K562 (cell line): Measurements from ENCODE around the gene CRYAA. TPM values are rescaled to one million over a fixed set of nuclear protein-coding genes. Genes with fewer than 3 reads are reported as not detected.

ENCODE experiments used
- ATAC-seq: fragments of 200-7000 bp; cut with Tn5 transposase; 3 replicates; pipeline ENCODE4 v1.9.1; 2020; ENCODE audit warnings: moderate library complexity
- BruUV-seq: library from RNA; stranded (reverse); fragments of 400-500 nt; replicated peaks from 2 replicates; lab custom pipeline; 2021; lab: Mats Ljungman, UMichigan
- CTCF ChIA-PET: fragments of 300-600 bp; formaldehyde crosslinking; extraction: SDS; loops from one replicate; lab custom pipeline; 2021; ENCODE audit warnings: low intra/inter-chr PET ratio; lab: Yijun Ruan, JAX
- POLR2A ChIA-PET: fragments of 300-600, 350-650 bp; sonication (Branson Sonifier 250); formaldehyde crosslinking; extraction: SDS; loops from one replicate; lab custom pipeline; 2021; ENCODE audit warnings: antibody characterized with exemption, inconsistent platforms; lab: Yijun Ruan, JAX
- DNase-seq, 4 experiments: peaks; one replicate each; pipeline versions ENCODE4 v3.0.0 to v3.0.0-alpha.2; 2011 to 2018; ENCODE audit warnings: low spot score in 3 of 4, mixed read lengths in 3 of 4; ENCODE audit errors: extremely low read depth in 1 of 4
- FAIRE-seq: peaks from 2 replicates; lab custom pipeline; 2011; peaks lifted over from hg19 to GRCh38; lab: Jason Lieb, UNC
- H2AFZ ChIP-seq: 2 replicates; pipeline ENCODE4 v1.6.0; 2011; ENCODE audit warnings: low read depth, low read length, control low read depth, inconsistent platforms
- H3K27ac ChIP-seq: fragments of 200-600 bp; 3 replicates; pipeline ENCODE4 v1.8.0; 2011; ENCODE audit warnings: low read depth, mild to moderate bottlenecking, control low read depth, inconsistent platforms, low read length, moderate library complexity, mixed read lengths; ENCODE audit errors: extremely low read depth
- H3K27me3 ChIP-seq, 2 experiments: fragments of 300-600 bp in 1 of 2; 2 replicates in 1 of 2; 3 replicates in 1 of 2; pipeline versions ENCODE4 v1.6.0 to v1.8.0; 2011; ENCODE audit warnings: inconsistent platforms in 2 of 2, low read length in 2 of 2, mild to moderate bottlenecking in 1 of 2, mixed read lengths in 1 of 2, moderate library complexity in 1 of 2; ENCODE audit not compliant: control insufficient read depth in 2 of 2, insufficient read depth in 2 of 2
- H3K36me3 ChIP-seq: fragments of 300-600 bp; 3 replicates; pipeline ENCODE4 v1.8.0; 2011; ENCODE audit warnings: mild to moderate bottlenecking, low read length, inconsistent platforms; ENCODE audit not compliant: control insufficient read depth, insufficient read depth
- H3K4me1 ChIP-seq, 2 experiments: fragments of 200-600 bp in 1 of 2; replicated peaks in 1 of 2; 2 replicates in 1 of 2; 3 replicates in 1 of 2; pipeline versions ENCODE4 v1.5.1 to v1.8.0; 2011; ENCODE audit warnings: inconsistent platforms in 2 of 2, low read length in 2 of 2, mild to moderate bottlenecking in 1 of 2, mixed read lengths in 1 of 2, moderate library complexity in 1 of 2; ENCODE audit not compliant: control insufficient read depth in 2 of 2, insufficient read depth in 2 of 2
- H3K4me2 ChIP-seq: 2 replicates; pipeline ENCODE4 v1.6.1; 2011; ENCODE audit warnings: low read length, control low read depth, inconsistent platforms, mixed read lengths; ENCODE audit not compliant: insufficient read depth
- H3K4me3 ChIP-seq: fragments of 200-600 bp; sonication (generic), shearing (Covaris generic); 2 replicates; pipeline ENCODE4 v1.5.1; 2016; ENCODE audit warnings: control low read depth, inconsistent platforms
- H3K79me2 ChIP-seq: fragments of 200-600 bp; 3 replicates; pipeline ENCODE4 v1.8.0; 2011; ENCODE audit warnings: low read length, inconsistent platforms; ENCODE audit not compliant: control insufficient read depth, insufficient read depth
- H3K9ac ChIP-seq, 2 experiments: 2 replicates each; pipeline versions ENCODE4 v1.6.0 to v1.6.1; 2011; ENCODE audit warnings: low read depth in 2 of 2, low read length in 2 of 2, control low read depth in 1 of 2, inconsistent platforms in 1 of 2, mild to moderate bottlenecking in 1 of 2, mixed read lengths in 1 of 2; ENCODE audit not compliant: insufficient read depth in 1 of 2
- H3K9me1 ChIP-seq: one replicate; pipeline ENCODE4 v1.6.0; 2011; ENCODE audit warnings: inconsistent platforms, mild to moderate bottlenecking, low read length, moderate library complexity; ENCODE audit not compliant: control insufficient read depth, insufficient read depth
- H3K9me3 ChIP-seq: replicated peaks from 2 replicates; pipeline ENCODE4 v1.5.1; 2011; ENCODE audit warnings: low read depth, low read length, inconsistent platforms; ENCODE audit not compliant: control insufficient read depth, insufficient read depth
- H4K20me1 ChIP-seq: replicated peaks from 2 replicates; pipeline ENCODE4 v1.6.1; 2011; ENCODE audit warnings: low read length, inconsistent platforms, mixed read lengths; ENCODE audit not compliant: control insufficient read depth, insufficient read depth
- BRF1 ChIP-seq: IDR thresholded peaks from 3 replicates; pipeline ENCODE4 v1.6.1; 2011; ENCODE audit warnings: borderline replicate concordance, mild to moderate bottlenecking; ENCODE audit not compliant: insufficient read length; ENCODE audit errors: extremely low read depth
- CBX2 ChIP-seq: fragments of 200-600 bp; sonication (generic); IDR thresholded peaks from one replicate; pipeline ENCODE4 v1.6.1; 2012; ENCODE audit warnings: mild to moderate bottlenecking, low read length, inconsistent platforms; ENCODE audit not compliant: insufficient read depth, poor library complexity, severe bottlenecking
- CEBPB ChIP-seq: fragments of 450-650 bp; IDR thresholded peaks from 2 replicates; pipeline ENCODE4 v1.6.1; 2016; ENCODE audit warnings: missing genetic modification characterization, missing compliant biosample characterization
- HDGF ChIP-seq: fragments of 450-650 bp; IDR thresholded peaks from 2 replicates; pipeline ENCODE4 v1.6.1; 2016
- HMG20A ChIP-seq: fragments of 450-650 bp; formaldehyde crosslinking; conservative IDR thresholded peaks from 2 replicates; pipeline ENCODE4 v1.4.0; 2020; ENCODE audit warnings: mild to moderate bottlenecking, mixed read lengths
- MAFK ChIP-seq: IDR thresholded peaks from 2 replicates; pipeline ENCODE4 v1.6.1; 2011; ENCODE audit warnings: low read length, improper control_type of control experiment
- NFE2 ChIP-seq: IDR thresholded peaks from 2 replicates; pipeline ENCODE4 v1.6.1; 2014; ENCODE audit warnings: antibody characterized with exemption, low read depth
- PRMT5 ChIP-seq: sonication (generic); formaldehyde crosslinking; IDR thresholded peaks from 2 replicates; pipeline ENCODE4 v1.5.0; 2020; ENCODE audit warnings: missing genetic modification reagents
- TCF7 ChIP-seq: sonication (generic); IDR thresholded peaks from 2 replicates; pipeline ENCODE4 v1.6.1; 2016; ENCODE audit warnings: antibody characterized with exemption, borderline replicate concordance
- ZC3H4 ChIP-seq: sonication (generic); formaldehyde crosslinking; IDR thresholded peaks from 2 replicates; pipeline ENCODE4 v1.9.0; 2021; ENCODE audit warnings: missing genetic modification reagents, borderline replicate concordance
- ZNF133 ChIP-seq: fragments of 250-450 bp; sonication (Bioruptor Pico); IDR thresholded peaks from 2 replicates; pipeline ENCODE4 v1.4.0; 2020; ENCODE audit warnings: mild to moderate bottlenecking
- ZNF77 ChIP-seq: fragments of 250-450 bp; sonication (Bioruptor Pico); IDR thresholded peaks from 2 replicates; pipeline ENCODE4 v1.5.0; 2020
- WGBS: fragments of 100-300 bp; shearing (Covaris generic); methylation state at CpG from one replicate; pipeline ENCODE4 v1.1.6; 2016; ENCODE audit warnings: low coverage, mixed read lengths; ENCODE audit not compliant: insufficient coverage; ENCODE audit errors: missing lambda C conversion rate; 5-methylcytosine and 5-hydroxymethylcytosine counted together
- in situ Hi-C: fragments of 300-500 bp; cut with MboI; formaldehyde crosslinking; loops from 4 replicates; pipeline ENCODE4 v1.15.0; 2018; ENCODE audit warnings: inconsistent platforms, mixed read lengths
- intact Hi-C: fragments of 100-400 bp; cut with micrococcal nuclease; formaldehyde crosslinking; loops from 2 replicates; pipeline ENCODE4 v1.14.2; 2022
- polyA plus RNA-seq, 8 experiments: library from polyadenylated mRNA; depleted of rRNA in 4 of 8; stranded (reverse) in 5 of 8; unstranded in 3 of 8; fragments of >200 nt; fragmentation: Nextera tagmentation in 2 of 8; fragmentation: Illumina TruSeq in 1 of 8; extraction: Ambion mirVana in 2 of 8; extraction: Trizol in 1 of 8; gene quantifications; 2 replicates each; pipeline versions ENCODE4 v1.2.1 to v1.2.3, GENCODE V29; 2011 to 2014; ENCODE audit warnings: inconsistent platforms in 1 of 8, missing spikeins in 1 of 8
- total RNA-seq, 7 experiments: library from RNA; depleted of rRNA in 6 of 7; stranded (reverse); fragments of >200 nt in 6 of 7; fragmentation: Illumina TruSeq in 2 of 7; extraction: Trizol in 2 of 7; gene quantifications; 2 replicates each; pipeline versions ENCODE4 v1.2.1 to v1.2.3, GENCODE V29; 2011 to 2021; ENCODE audit warnings: low replicate concordance in 1 of 7
- TF ChIP-seq, protein P1 (sequence below): sonication (generic); formaldehyde crosslinking; IDR thresholded peaks from 2 replicates; pipeline ENCODE4 v1.8.0; 2022; ENCODE audit warnings: missing genetic modification reagents, mild to moderate bottlenecking, moderate library complexity, borderline replicate concordance
- TF ChIP-seq, protein P2 (sequence below), 3 experiments: fragments of 200-800 bp in 1 of 3; fragments of 250-450 bp in 1 of 3; fragments of 450-650 bp in 1 of 3; sonication (Bioruptor Pico) in 1 of 3; sonication (Bioruptor generic) in 1 of 3; formaldehyde crosslinking in 1 of 3; IDR thresholded peaks; 2 replicates each; pipeline versions ENCODE4 v1.6.1 to v1.8.0; 2016 to 2022; ENCODE audit warnings: mild to moderate bottlenecking in 2 of 3, missing genetic modification characterization in 2 of 3, missing compliant biosample characterization in 1 of 3, moderate library complexity in 1 of 3

CRYAA gene
- total and polyA plus RNA-seq, 9 of the 15 experiments (the other 6 are each of a cell fraction or from before 2014, with no cell fraction given): not detected

DNA sequence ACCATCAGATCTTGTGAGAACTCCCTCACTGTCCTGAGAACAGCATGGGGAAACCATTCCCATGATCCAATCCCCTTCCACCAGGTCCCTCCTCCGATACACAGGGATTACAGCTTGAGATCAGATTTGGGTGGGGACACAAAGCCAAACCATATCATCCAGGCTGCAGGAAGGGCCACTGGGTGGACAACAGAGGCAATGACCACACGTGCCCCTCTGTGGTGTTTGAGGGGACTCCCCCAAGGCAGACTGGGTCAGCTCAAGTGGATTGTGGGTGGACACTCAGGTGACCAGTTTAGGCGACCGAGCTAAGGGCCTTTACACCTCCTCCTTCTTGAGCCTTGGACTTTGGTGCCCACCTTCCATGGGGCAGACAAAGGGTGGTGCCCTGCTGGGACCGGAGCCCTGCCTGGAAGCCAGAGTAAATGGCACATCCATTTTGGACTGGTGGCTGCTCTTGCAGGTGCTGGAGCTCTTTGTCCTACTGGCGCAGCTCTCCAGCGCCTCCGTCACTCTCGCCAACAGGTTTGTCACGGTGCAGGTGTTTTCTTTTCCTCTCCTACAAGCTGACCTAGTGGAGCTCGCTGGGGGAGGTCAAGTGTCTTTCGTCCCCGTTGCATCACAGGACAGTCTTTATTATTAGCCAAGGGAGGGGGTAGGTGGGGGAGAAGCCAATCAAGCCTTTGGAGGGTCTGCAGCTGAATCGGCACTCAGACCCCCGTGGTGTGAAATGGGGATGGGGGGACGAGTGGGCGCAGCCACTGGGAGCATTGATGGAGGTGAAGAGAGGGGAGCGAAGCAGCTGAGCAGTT, 37.6 kb downstream of the CRYAA start:
- no TSS peak for BruUV-seq
- under 1% methylated on average over 18 of the region's 18 CpGs for WGBS
- in situ Hi-C loops: loop anchor here (5.0 to 25.0 kb wide), 2 partner anchors 56 to 281 kb away; no protein-coding TSS in a partner anchor

More for the DNA sequence above, 37.6 kb downstream of the CRYAA start:
- no peak overlapping the region for H3K27ac ChIP-seq
- no peaks in the 10 kb centered on the region for H3K4me1 ChIP-seq
- ChIA-PET CTCF (no interaction called here), POLR2A (interaction anchor here (0.5 to 0.6 kb wide), 4 partner anchors 10 to 892 kb away, joined by 3 to 4 read pairs (median 4); no protein-coding TSS in a partner anchor)
- no peak overlapping the region for H3K4me3 ChIP-seq
- H3K36me3 ChIP-seq: no peaks in the 10 kb centered on the region
- no peak for TF ChIP-seq MAFK
- TF ChIP-seq, protein P1, sequence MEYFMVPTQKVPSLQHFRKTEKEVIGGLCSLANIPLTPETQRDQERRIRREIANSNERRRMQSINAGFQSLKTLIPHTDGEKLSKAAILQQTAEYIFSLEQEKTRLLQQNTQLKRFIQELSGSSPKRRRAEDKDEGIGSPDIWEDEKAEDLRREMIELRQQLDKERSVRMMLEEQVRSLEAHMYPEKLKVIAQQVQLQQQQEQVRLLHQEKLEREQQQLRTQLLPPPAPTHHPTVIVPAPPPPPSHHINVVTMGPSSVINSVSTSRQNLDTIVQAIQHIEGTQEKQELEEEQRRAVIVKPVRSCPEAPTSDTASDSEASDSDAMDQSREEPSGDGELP: no peak
- no peak for TF ChIP-seq ZC3H4 (CRISPR knock-in tag)
- no peak for TF ChIP-seq CBX2
- no peak for TF ChIP-seq TCF7
- TF ChIP-seq HDGF: no peak
- no peak for TF ChIP-seq HMG20A (CRISPR knock-in tag)
- TF ChIP-seq ZNF133 (CRISPR knock-in tag): no peak
- TF ChIP-seq NFE2: no peak
- no peak for TF ChIP-seq CEBPB (tag)
- TF ChIP-seq PRMT5 (CRISPR knock-in tag): no peak
- TF ChIP-seq, protein P2, sequence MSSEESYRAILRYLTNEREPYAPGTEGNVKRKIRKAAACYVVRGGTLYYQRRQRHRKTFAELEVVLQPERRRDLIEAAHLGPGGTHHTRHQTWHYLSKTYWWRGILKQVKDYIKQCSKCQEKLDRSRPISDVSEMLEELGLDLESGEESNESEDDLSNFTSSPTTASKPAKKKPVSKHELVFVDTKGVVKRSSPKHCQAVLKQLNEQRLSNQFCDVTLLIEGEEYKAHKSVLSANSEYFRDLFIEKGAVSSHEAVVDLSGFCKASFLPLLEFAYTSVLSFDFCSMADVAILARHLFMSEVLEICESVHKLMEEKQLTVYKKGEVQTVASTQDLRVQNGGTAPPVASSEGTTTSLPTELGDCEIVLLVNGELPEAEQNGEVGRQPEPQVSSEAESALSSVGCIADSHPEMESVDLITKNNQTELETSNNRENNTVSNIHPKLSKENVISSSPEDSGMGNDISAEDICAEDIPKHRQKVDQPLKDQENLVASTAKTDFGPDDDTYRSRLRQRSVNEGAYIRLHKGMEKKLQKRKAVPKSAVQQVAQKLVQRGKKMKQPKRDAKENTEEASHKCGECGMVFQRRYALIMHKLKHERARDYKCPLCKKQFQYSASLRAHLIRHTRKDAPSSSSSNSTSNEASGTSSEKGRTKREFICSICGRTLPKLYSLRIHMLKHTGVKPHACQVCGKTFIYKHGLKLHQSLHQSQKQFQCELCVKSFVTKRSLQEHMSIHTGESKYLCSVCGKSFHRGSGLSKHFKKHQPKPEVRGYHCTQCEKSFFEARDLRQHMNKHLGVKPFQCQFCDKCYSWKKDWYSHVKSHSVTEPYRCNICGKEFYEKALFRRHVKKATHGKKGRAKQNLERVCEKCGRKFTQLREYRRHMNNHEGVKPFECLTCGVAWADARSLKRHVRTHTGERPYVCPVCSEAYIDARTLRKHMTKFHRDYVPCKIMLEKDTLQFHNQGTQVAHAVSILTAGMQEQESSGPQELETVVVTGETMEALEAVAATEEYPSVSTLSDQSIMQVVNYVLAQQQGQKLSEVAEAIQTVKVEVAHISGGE (CRISPR knock-in tag; IDR thresholded peaks at IDR 0.05): no peak
- TF ChIP-seq ZNF77: no peak
- TF ChIP-seq BRF1: no peak
- intact Hi-C loops: no loop called here
- no peaks in the 10 kb centered on the region for H3K79me2 ChIP-seq
- H3K9me1 ChIP-seq: no peaks in the 10 kb centered on the region
- DNase-seq (no peak), ATAC-seq (no peak), FAIRE-seq (no peak)
- H4K20me1 ChIP-seq: no peaks in the 10 kb centered on the region
- H2AFZ ChIP-seq: no peak overlapping the region
- no peak overlapping the region for H3K4me2 ChIP-seq
- H3K9ac ChIP-seq: no peak overlapping the region
- H3K27me3 ChIP-seq: peaks cover 15 to 50% of the 10 kb centered on the region in 2 experiments; a peak in 4 of 5 replicates
- H3K9me3 ChIP-seq: 0 out of 2 replicates have a peak, but pooled peaks cover under 1% of the 10 kb centered on the region
